ENCODE measurements around the gene CDKN2AIP. TPM values are rescaled to one million over a fixed set of nuclear protein-coding genes. Genes with fewer than 3 reads are reported as not detected.

CDKN2AIP gene
- total and polyA plus RNA-seq, 2 donors (not counting 1 experiment from before 2014, with no cell fraction given) = 13.6 to 36.0 TPM

- H4K20me1 ChIP-seq (ENCODE audit: control insufficient read depth, insufficient read depth, low read length, poor library complexity, severe bottlenecking) = no peaks in the 10 kb centered on the region
- H3K9me3 ChIP-seq (ENCODE audit: control extremely low read depth in 1 of 3, control insufficient read depth in 2 of 3, insufficient read depth in 1 of 3, low read length in 2 of 3) = no peaks in the 10 kb centered on the region
- no peak overlapping the region for H2AFZ ChIP-seq (ENCODE audit: insufficient read depth, low read depth, low read length, poor library complexity, severe bottlenecking)
- peaks cover 8% of the 10 kb centered on the region for H3K27me3 Mint-ChIP-seq
- H3K4me2 ChIP-seq (replicated peaks; ENCODE audit: low read depth, low read length, poor library complexity, severe bottlenecking) = no peak overlapping the region
- intact Hi-C loops (cut with micrococcal nuclease) = no loop called here
- no peaks in the 10 kb centered on the region for H3K27me3 ChIP-seq (replicated peaks in 1 of 4; ENCODE audit: control extremely low read depth in 1 of 4, control insufficient read depth in 3 of 4, insufficient read depth in 4 of 4, low read length in 3 of 4)
- H3K4me3 Mint-ChIP-seq = no peak overlapping the region
- DNase-seq = no peak
- no peaks in the 10 kb centered on the region for H3K79me2 ChIP-seq (ENCODE audit: control insufficient read depth, insufficient read depth, low read length)
- 58% methylated on average over 2 of the region's 5 CpGs for WGBS (ENCODE audit: insufficient coverage)
- CTCF ChIA-PET = no interaction called here
- H3K4me1 ChIP-seq (ENCODE audit: control insufficient read depth in 2 of 2, insufficient read depth in 2 of 2, low read length in 2 of 2) = no peaks in the 10 kb centered on the region
- no peaks in the 10 kb centered on the region for H3K9me3 Mint-ChIP-seq (ENCODE audit: insufficient read depth)
- no peaks in the 10 kb centered on the region for H3K36me3 ChIP-seq (replicated peaks in 1 of 2; ENCODE audit: control extremely low read depth in 1 of 2, control insufficient read depth in 1 of 2, extremely low read depth in 1 of 2, insufficient read depth in 2 of 2, low read length in 1 of 2)
- no peak overlapping the region for H3K4me3 ChIP-seq (ENCODE audit: control extremely low read depth in 1 of 5, extremely low read depth in 1 of 5, insufficient read depth in 1 of 5, low read depth in 2 of 5, low read length in 4 of 5)
- ATAC-seq (ENCODE audit: low read depth) = no peak
- H3K27ac ChIP-seq (ENCODE audit: low read length in 2 of 2) = no peak overlapping the region
- TF ChIP-seq CTCF (IDR thresholded peaks at IDR 0.05) = no peak
- no peak for TF ChIP-seq EZH2 (IDR thresholded peaks at IDR 0.05; ENCODE audit: borderline replicate concordance, insufficient read depth, low read depth, low read length, poor library complexity, severe bottlenecking)
- POLR2A ChIA-PET = no interaction called here
- no peaks in the 10 kb centered on the region for H3K4me1 Mint-ChIP-seq
- no peak overlapping the region for H3K27ac Mint-ChIP-seq
- H3K9ac ChIP-seq (ENCODE audit: low read length) = no peak overlapping the region
These were observed 20.2 kb upstream of the CDKN2AIP start for GRCh38 chr4:183424109-183424744.

GRCh38 chr4:183426507-183426906 is 17.9 kb upstream of the CDKN2AIP start:
- ATAC-seq (ENCODE audit: low read depth) = no peak
- Mint-ChIP-seq H3K27me3 (peaks cover 14% of the 10 kb centered on the region), H3K27ac (no peak overlapping the region), H3K4me3 (no peak overlapping the region), H3K4me1 (no peaks in the 10 kb centered on the region), H3K9me3 (ENCODE audit: insufficient read depth) (no peaks in the 10 kb centered on the region)
- Histone ChIP-seq H3K4me3 (ENCODE audit: control extremely low read depth in 1 of 5, extremely low read depth in 1 of 5, insufficient read depth in 1 of 5, low read depth in 2 of 5, low read length in 4 of 5) (no peak overlapping the region), H4K20me1 (ENCODE audit: control insufficient read depth, insufficient read depth, low read length, poor library complexity, severe bottlenecking) (no peaks in the 10 kb centered on the region), H3K4me2 (replicated peaks; ENCODE audit: low read depth, low read length, poor library complexity, severe bottlenecking) (no peak overlapping the region), H2AFZ (ENCODE audit: insufficient read depth, low read depth, low read length, poor library complexity, severe bottlenecking) (no peak overlapping the region), H3K9ac (ENCODE audit: low read length) (no peak overlapping the region), H3K4me1 (ENCODE audit: control insufficient read depth in 2 of 2, insufficient read depth in 2 of 2, low read length in 2 of 2) (no peaks in the 10 kb centered on the region), H3K36me3 (replicated peaks in 1 of 2; ENCODE audit: control extremely low read depth in 1 of 2, control insufficient read depth in 1 of 2, extremely low read depth in 1 of 2, insufficient read depth in 2 of 2, low read length in 1 of 2) (no peaks in the 10 kb centered on the region), H3K79me2 (ENCODE audit: control insufficient read depth, insufficient read depth, low read length) (no peaks in the 10 kb centered on the region), H3K27me3 (replicated peaks in 1 of 4; ENCODE audit: control extremely low read depth in 1 of 4, control insufficient read depth in 3 of 4, insufficient read depth in 4 of 4, low read length in 3 of 4) (no peaks in the 10 kb centered on the region), H3K9me3 (ENCODE audit: control extremely low read depth in 1 of 3, control insufficient read depth in 2 of 3, insufficient read depth in 1 of 3, low read length in 2 of 3) (no peaks in the 10 kb centered on the region), H3K27ac (ENCODE audit: low read length in 2 of 2) (no peak overlapping the region)
- no peak for DNase-seq
- POLR2A ChIA-PET = no interaction called here
- 91% methylated on average over 5 of the region's 6 CpGs for WGBS (ENCODE audit: insufficient coverage)
- TF ChIP-seq CTCF (IDR thresholded peaks at IDR 0.05) (no peak), EZH2 (IDR thresholded peaks at IDR 0.05; ENCODE audit: borderline replicate concordance, insufficient read depth, low read depth, low read length, poor library complexity, severe bottlenecking) (no peak)
- intact Hi-C loops (cut with micrococcal nuclease) = no loop called here
- CTCF ChIA-PET = no interaction called here
